HepG2 (cell line): ENCODE data around the gene ADGRL3. TPM values are rescaled to one million over a fixed set of nuclear protein-coding genes. Genes with fewer than 3 reads are reported as not detected.

Experiments used
- ATAC-seq: fragments of 200-7000 bp; cut with Tn5 transposase; 3 replicates; pipeline ENCODE4 v1.9.1; 2020; ENCODE audit warnings: mild to moderate bottlenecking, moderate library complexity
- BruUV-seq: library from RNA; stranded (reverse); fragments of 400-500 nt; replicated peaks from 2 replicates; lab custom pipeline; 2021; lab: Mats Ljungman, UMichigan
- CTCF ChIA-PET: fragments of 300-600 bp; formaldehyde crosslinking; extraction: SDS; loops from one replicate; lab custom pipeline; 2021; ENCODE audit warnings: low total read pairs, inconsistent platforms, low intra/inter-chr PET ratio; lab: Yijun Ruan, JAX
- POLR2A ChIA-PET: fragments of 350-600 bp; sonication (Branson Sonifier 250); formaldehyde crosslinking; loops from one replicate; lab custom pipeline; 2020; ENCODE audit warnings: antibody characterized with exemption, inconsistent platforms; lab: Yijun Ruan, JAX
- DNase-seq: peaks from one replicate; pipeline ENCODE4 v3.0.0-alpha.2; 2015; ENCODE audit warnings: low spot score
- FAIRE-seq: peaks from 3 replicates; lab custom pipeline; 2011; peaks lifted over from hg19 to GRCh38; lab: Jason Lieb, UNC
- H2AFZ ChIP-seq: one replicate; pipeline ENCODE4 v1.6.1; 2011; ENCODE audit warnings: low read length, inconsistent platforms
- H3K27ac ChIP-seq: fragments of 300-600 bp; 3 replicates; pipeline ENCODE4 v1.8.0; 2011; ENCODE audit warnings: mixed run types, mild to moderate bottlenecking, mixed read lengths, low read length, inconsistent platforms; ENCODE audit not compliant: insufficient read depth; ENCODE audit errors: extremely low read length
- H3K27me3 ChIP-seq, 2 experiments: fragments of 200-600 bp in 1 of 2; 2 replicates in 1 of 2; 3 replicates in 1 of 2; pipeline versions ENCODE4 v1.6.0 to v1.8.0; 2011; ENCODE audit warnings: low read length in 2 of 2, mild to moderate bottlenecking in 2 of 2, moderate library complexity in 2 of 2, inconsistent platforms in 1 of 2; ENCODE audit not compliant: insufficient read depth in 2 of 2, control insufficient read depth in 1 of 2
- H3K36me3 ChIP-seq, 2 experiments: fragments of 200-600 bp in 1 of 2; replicated peaks in 1 of 2; 2 replicates in 1 of 2; 3 replicates in 1 of 2; pipeline versions ENCODE4 v1.5.1 to v1.8.0; 2011; ENCODE audit warnings: low read length in 2 of 2, inconsistent platforms in 1 of 2; ENCODE audit not compliant: insufficient read depth in 2 of 2, control insufficient read depth in 1 of 2
- H3K4me1 ChIP-seq: 2 replicates; pipeline ENCODE4 v1.5.1; 2012; ENCODE audit warnings: low read length, inconsistent platforms; ENCODE audit not compliant: insufficient read depth
- H3K4me2 ChIP-seq: 2 replicates; pipeline ENCODE4 v1.6.0; 2011; ENCODE audit warnings: low read depth, low read length, inconsistent platforms
- H3K4me3 ChIP-seq, 3 experiments: fragments of 200-600 bp in 1 of 3; sonication (generic), shearing (Covaris generic) in 1 of 3; replicated peaks in 1 of 3; 2 replicates each; pipeline ENCODE4 v1.5.1; 2011 to 2016; ENCODE audit warnings: low read length in 3 of 3, inconsistent platforms in 2 of 3, low read depth in 2 of 3, mild to moderate bottlenecking in 2 of 3, control low read depth in 1 of 3, mixed read lengths in 1 of 3; ENCODE audit not compliant: insufficient read depth in 1 of 3
- H3K79me2 ChIP-seq: one replicate; pipeline ENCODE4 v1.6.1; 2011; ENCODE audit warnings: low read length, inconsistent platforms; ENCODE audit not compliant: insufficient read depth
- H3K9ac ChIP-seq: 2 replicates; pipeline ENCODE4 v1.6.0; 2011; ENCODE audit warnings: mild to moderate bottlenecking, low read depth, low read length, inconsistent platforms; ENCODE audit not compliant: insufficient read depth
- H3K9me3 ChIP-seq: 2 replicates; pipeline ENCODE4 v1.5.1; 2012; ENCODE audit warnings: mild to moderate bottlenecking, low read length
- H4K20me1 ChIP-seq: 2 replicates; pipeline ENCODE4 v1.6.0; 2011; ENCODE audit warnings: inconsistent platforms, mild to moderate bottlenecking, low read length, moderate library complexity; ENCODE audit not compliant: insufficient read depth
- ASH2L ChIP-seq: fragments of 300-600, 200-600 bp; sonication (generic); IDR thresholded peaks from 2 replicates; pipeline ENCODE4 v1.7.0; 2017; ENCODE audit warnings: low read depth, mild to moderate bottlenecking, moderate library complexity, mixed read lengths, low read length; ENCODE audit not compliant: insufficient read length
- CENPX ChIP-seq: sonication (generic); formaldehyde crosslinking; IDR thresholded peaks from 2 replicates; pipeline ENCODE4 v1.9.0; 2021; ENCODE audit warnings: mild to moderate bottlenecking, missing genetic modification reagents, moderate library complexity
- ERF ChIP-seq: IDR thresholded peaks from 2 replicates; pipeline ENCODE4 v1.6.1; 2018; ENCODE audit warnings: missing biosample characterization, missing genetic modification reagents
- ISX ChIP-seq: sonication (generic); formaldehyde crosslinking; conservative IDR thresholded peaks from 2 replicates; pipeline ENCODE4 v1.5.0; 2020; ENCODE audit warnings: missing genetic modification reagents
- MLXIP ChIP-seq: sonication (generic); formaldehyde crosslinking; IDR thresholded peaks from 2 replicates; pipeline ENCODE4 v1.9.0; 2021; ENCODE audit warnings: missing genetic modification reagents, borderline replicate concordance
- MXD3 ChIP-seq: IDR thresholded peaks from 2 replicates; pipeline ENCODE4 v1.6.1; 2016; ENCODE audit warnings: mild to moderate bottlenecking, missing biosample characterization, missing genetic modification reagents
- MXD4 ChIP-seq: IDR thresholded peaks from 2 replicates; pipeline ENCODE4 v1.6.1; 2016; ENCODE audit warnings: mild to moderate bottlenecking, missing biosample characterization, missing genetic modification reagents
- NFYC ChIP-seq: IDR thresholded peaks from 2 replicates; pipeline ENCODE4 v1.6.1; 2016; ENCODE audit warnings: missing genetic modification reagents, missing compliant biosample characterization
- TEF ChIP-seq: sonication (generic); formaldehyde crosslinking; IDR thresholded peaks from 2 replicates; pipeline ENCODE4 v1.5.0; 2020; ENCODE audit warnings: missing genetic modification reagents
- TGIF2 ChIP-seq: IDR thresholded peaks from 2 replicates; pipeline ENCODE4 v1.6.1; 2016; ENCODE audit warnings: control low read depth, missing compliant biosample characterization
- ZBTB37 ChIP-seq: sonication (generic); formaldehyde crosslinking; IDR thresholded peaks from 2 replicates; pipeline ENCODE4 v1.4.0; 2020; ENCODE audit warnings: mild to moderate bottlenecking, missing genetic modification reagents
- ZNF205 ChIP-seq: IDR thresholded peaks from 2 replicates; pipeline ENCODE4 v1.6.1; 2018; ENCODE audit warnings: missing biosample characterization, missing genetic modification reagents
- ZNF883 ChIP-seq: sonication (generic); formaldehyde crosslinking; IDR thresholded peaks from 2 replicates; pipeline ENCODE4 v1.5.1; 2020; ENCODE audit warnings: mild to moderate bottlenecking, missing genetic modification reagents; ENCODE audit errors: not compliant biosample characterization
- WGBS: methylation state at CpG from one replicate; pipeline ENCODE4 v1.1.6; 2017; ENCODE audit warnings: low lambda C conversion rate; 5-methylcytosine and 5-hydroxymethylcytosine counted together
- in situ Hi-C: cut with HindIII; loops from 2 replicates; pipeline ENCODE4 v1.10.0; 2017; ENCODE audit warnings: low pct_unique_long_range_greater_than_20kb; ENCODE audit not compliant: extremely low pct_ligation_motif_present
- intact Hi-C: fragments of 100-400 bp; cut with micrococcal nuclease; formaldehyde crosslinking; loops from one replicate; pipeline ENCODE4 v1.10.0; 2022; ENCODE audit not compliant: unreplicated experiment
- polyA plus RNA-seq, 8 experiments: library from polyadenylated mRNA; depleted of rRNA in 3 of 8; stranded (reverse) in 7 of 8; unstranded in 1 of 8; fragments of >200 nt; fragmentation: Illumina TruSeq in 4 of 8; extraction: Trizol in 4 of 8; gene quantifications; 2 replicates each; pipeline versions ENCODE4 v1.2.1 to v1.2.3, GENCODE V29; 2011 to 2016; ENCODE audit warnings: low read depth in 4 of 8, missing spikeins in 1 of 8, mixed read lengths in 1 of 8; ENCODE audit not compliant: insufficient read depth in 1 of 8
- total RNA-seq, 5 experiments: library from RNA; depleted of rRNA; stranded (reverse); fragments of >200 nt; fragmentation: Illumina TruSeq; extraction: Trizol; gene quantifications; 2 replicates each; pipeline ENCODE4 v1.2.3, GENCODE V29; 2016; ENCODE audit warnings: low read depth in 1 of 5

ADGRL3 gene
- total and polyA plus RNA-seq, 2 of the 13 experiments (the other 11 are each of a cell fraction or from before 2014, with no cell fraction given): 0.04 to 0.05 TPM

- H3K79me2 ChIP-seq: no peaks in the 10 kb centered on the region
- WGBS: 0% methylated on average over 2 of the region's 5 CpGs
- H3K9ac ChIP-seq: no peak overlapping the region
- H3K4me2 ChIP-seq: no peak overlapping the region
- in situ Hi-C loops: no loop called here
- no TSS peak for BruUV-seq
- no peak overlapping the region for H2AFZ ChIP-seq
- intact Hi-C loops: no loop called here
- H3K4me1 ChIP-seq: no peaks in the 10 kb centered on the region
- no peak for ATAC-seq
- no peak for TF ChIP-seq ISX (CRISPR knock-in tag)
- no peak for TF ChIP-seq ASH2L
- H3K36me3 ChIP-seq: no peaks in the 10 kb centered on the region
- POLR2A ChIA-PET: no interaction called here
- no peak for DNase-seq
- FAIRE-seq: no peak
- no peaks in the 10 kb centered on the region for H4K20me1 ChIP-seq
- H3K4me3 ChIP-seq: no peak overlapping the region
- H3K27me3 ChIP-seq: no peaks in the 10 kb centered on the region
- H3K9me3 ChIP-seq: 0 out of 2 replicates have a peak, but pooled peaks cover 10% of the 10 kb centered on the region
- no peak overlapping the region for H3K27ac ChIP-seq
- CTCF ChIA-PET: no interaction called here
Measured at GRCh38 chr4:61426229-61426628, 226.1 kb downstream of the ADGRL3 start.

GRCh38 chr4:61427099-61427817, 227.1 kb downstream of the ADGRL3 start:
- no peak overlapping the region for H2AFZ ChIP-seq
- H4K20me1 ChIP-seq: no peaks in the 10 kb centered on the region
- ATAC-seq (no peak), DNase-seq (no peak), FAIRE-seq (no peak)
- no peak overlapping the region for H3K27ac ChIP-seq
- intact Hi-C loops: no loop called here
- H3K79me2 ChIP-seq: no peaks in the 10 kb centered on the region
- 31% methylated on average over 6 of the region's 11 CpGs for WGBS
- no peaks in the 10 kb centered on the region for H3K27me3 ChIP-seq
- 0 out of 2 replicates have a peak, but pooled peaks cover 10% of the 10 kb centered on the region for H3K9me3 ChIP-seq
- no TSS peak for BruUV-seq
- H3K9ac ChIP-seq: no peak overlapping the region
- H3K4me1 ChIP-seq: no peaks in the 10 kb centered on the region
- H3K36me3 ChIP-seq: no peaks in the 10 kb centered on the region
- no peak overlapping the region for H3K4me3 ChIP-seq
- in situ Hi-C loops: no loop called here
- ChIA-PET CTCF (no interaction called here), POLR2A (no interaction called here)
- no peak overlapping the region for H3K4me2 ChIP-seq
- TF ChIP-seq NFYC (CRISPR knock-in tag) (no peak), ZNF205 (CRISPR knock-in tag) (no peak), ZNF883 (CRISPR knock-in tag) (no peak), MXD4 (CRISPR knock-in tag) (no peak), TGIF2 (CRISPR knock-in tag) (no peak), TEF (CRISPR knock-in tag) (no peak), MLXIP (CRISPR knock-in tag) (no peak), MXD3 (CRISPR knock-in tag) (no peak), CENPX (CRISPR knock-in tag) (no peak), ZBTB37 (no peak), ERF (CRISPR knock-in tag) (no peak)
